Measurements from ENCODE around the gene PRKAR1B. TPM values are rescaled to one million over a fixed set of nuclear protein-coding genes. Genes with fewer than 3 reads are reported as not detected.

The PRKAR1B gene
- total RNA-seq, 1 experiment from 2014 or later, result 43.3 TPM

DNA sequence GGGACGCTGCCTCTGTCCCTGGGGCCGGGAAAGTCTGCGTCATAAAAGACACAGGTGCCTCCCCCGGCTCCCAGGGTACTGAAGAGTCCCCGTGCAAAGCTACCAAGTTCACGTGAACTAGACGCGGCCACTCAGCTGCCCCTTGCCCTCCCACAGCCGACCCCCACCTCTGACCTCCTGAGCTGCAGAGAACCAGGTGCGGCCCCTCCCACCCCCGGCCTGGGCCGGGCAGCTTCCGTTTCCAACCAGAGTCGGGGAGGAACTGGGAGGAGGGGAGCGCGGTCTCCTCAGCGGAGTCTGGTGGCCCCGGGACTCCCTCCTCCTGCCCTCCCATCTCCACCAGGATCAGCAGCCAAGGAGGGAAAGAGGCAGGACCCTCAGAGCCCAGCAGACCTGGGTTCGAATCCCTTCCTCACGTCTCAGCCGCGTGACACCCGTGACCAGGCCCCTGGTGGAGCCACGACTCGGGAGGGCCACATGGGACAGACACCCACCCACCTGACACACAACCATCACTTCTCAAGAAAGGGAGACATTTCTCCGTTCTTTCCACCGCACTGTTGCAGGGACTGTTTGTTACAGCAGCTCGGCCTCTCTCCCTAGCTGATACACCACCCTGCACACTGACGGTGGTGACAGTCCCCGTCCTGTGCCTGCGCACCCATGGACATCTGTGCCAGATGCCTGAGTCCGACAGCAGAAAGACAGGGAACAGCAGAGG is 170.1 kb downstream of the PRKAR1B start:
- no peaks in the 10 kb centered on the region for H3K27me3 ChIP-seq (ENCODE audit: insufficient read depth, low read length)
- H3K4ac ChIP-seq (ENCODE audit: low read depth, low read length), result no peak overlapping the region

More for the DNA sequence above, 170.1 kb downstream of the PRKAR1B start:
- TF ChIP-seq, protein P1, sequence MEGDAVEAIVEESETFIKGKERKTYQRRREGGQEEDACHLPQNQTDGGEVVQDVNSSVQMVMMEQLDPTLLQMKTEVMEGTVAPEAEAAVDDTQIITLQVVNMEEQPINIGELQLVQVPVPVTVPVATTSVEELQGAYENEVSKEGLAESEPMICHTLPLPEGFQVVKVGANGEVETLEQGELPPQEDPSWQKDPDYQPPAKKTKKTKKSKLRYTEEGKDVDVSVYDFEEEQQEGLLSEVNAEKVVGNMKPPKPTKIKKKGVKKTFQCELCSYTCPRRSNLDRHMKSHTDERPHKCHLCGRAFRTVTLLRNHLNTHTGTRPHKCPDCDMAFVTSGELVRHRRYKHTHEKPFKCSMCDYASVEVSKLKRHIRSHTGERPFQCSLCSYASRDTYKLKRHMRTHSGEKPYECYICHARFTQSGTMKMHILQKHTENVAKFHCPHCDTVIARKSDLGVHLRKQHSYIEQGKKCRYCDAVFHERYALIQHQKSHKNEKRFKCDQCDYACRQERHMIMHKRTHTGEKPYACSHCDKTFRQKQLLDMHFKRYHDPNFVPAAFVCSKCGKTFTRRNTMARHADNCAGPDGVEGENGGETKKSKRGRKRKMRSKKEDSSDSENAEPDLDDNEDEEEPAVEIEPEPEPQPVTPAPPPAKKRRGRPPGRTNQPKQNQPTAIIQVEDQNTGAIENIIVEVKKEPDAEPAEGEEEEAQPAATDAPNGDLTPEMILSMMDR (conservative IDR thresholded peaks at IDR 0.05), result no peak
- Mint-ChIP-seq H3K27me3 (ENCODE audit: low read depth) (no peaks in the 10 kb centered on the region), H3K9me3 (0 out of 5 replicates have a peak, but pooled peaks cover 0 to 2% of the 10 kb centered on the region in 2 experiments), H3K27ac (peak overlapping the region in 1 of 3 experiments; percentile 31; a peak in 1 of 7 replicates), H3K36me3 (ENCODE audit: insufficient read depth in 1 of 3, low read depth in 3 of 3) (peaks cover 0 to 4% (median 2%) of the 10 kb centered on the region in 3 experiments; a peak in 3 of 7 replicates), H3K4me1 (no peaks in the 10 kb centered on the region), H3K4me3 (no peak overlapping the region)
- Histone ChIP-seq H2AK5ac (ENCODE audit: insufficient read length, low read length) (no peak overlapping the region), H3K79me2 (ENCODE audit: insufficient read depth, low read length) (no peaks in the 10 kb centered on the region), H2BK12ac (ENCODE audit: insufficient read length, low read depth, low read length) (no peak overlapping the region), H3K56ac (ENCODE audit: insufficient read length, low read depth, low read length) (no peak overlapping the region), H2BK120ac (ENCODE audit: low read depth, low read length, poor library complexity, severe bottlenecking) (no peak overlapping the region), H3K79me1 (ENCODE audit: insufficient read depth, low read depth, low read length, poor library complexity, severe bottlenecking) (no peaks in the 10 kb centered on the region), H3K9me3 (ENCODE audit: control insufficient read depth, low read depth, low read length) (no peaks in the 10 kb centered on the region), H2BK5ac (ENCODE audit: insufficient read length, low read length) (no peak overlapping the region), H2BK20ac (ENCODE audit: low read depth, low read length, poor library complexity, severe bottlenecking) (no peak overlapping the region), H3K14ac (ENCODE audit: insufficient read depth, low read length) (no peak overlapping the region), H3K23ac (ENCODE audit: insufficient read length, low read depth, low read length) (no peak overlapping the region), H2AFZ (ENCODE audit: low read length) (no peak overlapping the region), H3K18ac (ENCODE audit: insufficient read length, low read depth, low read length) (no peak overlapping the region), H3K4me1 (ENCODE audit: insufficient read depth, low read length) (no peaks in the 10 kb centered on the region), H4K5ac (ENCODE audit: insufficient read length, low read depth, low read length) (no peak overlapping the region), H3T11ph (ENCODE audit: low read length) (no peak overlapping the region), H2BK15ac (ENCODE audit: low read depth, low read length) (no peak overlapping the region), H3K4me2 (ENCODE audit: insufficient read depth, insufficient read length, low read length) (no peak overlapping the region), H3K23me2 (ENCODE audit: insufficient read length, low read depth, low read length, poor library complexity, severe bottlenecking) (no peaks in the 10 kb centered on the region), H3K9ac (ENCODE audit: extremely low read depth, insufficient read length, low read length) (no peak overlapping the region), H3K27ac (ENCODE audit: insufficient read length, low read depth, low read length) (no peak overlapping the region), H4K8ac (replicated peaks; ENCODE audit: insufficient read length, low read depth, low read length) (no peak overlapping the region), H4K91ac (ENCODE audit: insufficient read length, low read depth, low read length) (no peak overlapping the region), H4K20me1 (ENCODE audit: control insufficient read depth, insufficient read depth, insufficient read length) (no peaks in the 10 kb centered on the region)
- no peak for DNase-seq
- no CpG with 5 or more reads among the region's 32 CpGs for WGBS (ENCODE audit: extremely low coverage, insufficient read length, low lambda C conversion rate)
